Forelimb muscle (tissue), 1 donor: ENCODE data around the gene ARHGEF33. TPM values are rescaled to one million over a fixed set of nuclear protein-coding genes. Genes with fewer than 3 reads are reported as not detected.

ENCODE experiments used
- DNase-seq: peaks from one replicate; pipeline ENCODE4 v3.0.0-alpha.2; 2013; ENCODE audit warnings: low read depth
- polyA plus RNA-seq: library from polyadenylated mRNA; unstranded; fragments of 120-200 nt; gene quantifications from one replicate; pipeline ENCODE4 v1.2.1, GENCODE V29; 2013; ENCODE audit not compliant: insufficient read length

The ARHGEF33 gene
- polyA plus RNA-seq, 1 donor, result 1.5 TPM

DNA sequence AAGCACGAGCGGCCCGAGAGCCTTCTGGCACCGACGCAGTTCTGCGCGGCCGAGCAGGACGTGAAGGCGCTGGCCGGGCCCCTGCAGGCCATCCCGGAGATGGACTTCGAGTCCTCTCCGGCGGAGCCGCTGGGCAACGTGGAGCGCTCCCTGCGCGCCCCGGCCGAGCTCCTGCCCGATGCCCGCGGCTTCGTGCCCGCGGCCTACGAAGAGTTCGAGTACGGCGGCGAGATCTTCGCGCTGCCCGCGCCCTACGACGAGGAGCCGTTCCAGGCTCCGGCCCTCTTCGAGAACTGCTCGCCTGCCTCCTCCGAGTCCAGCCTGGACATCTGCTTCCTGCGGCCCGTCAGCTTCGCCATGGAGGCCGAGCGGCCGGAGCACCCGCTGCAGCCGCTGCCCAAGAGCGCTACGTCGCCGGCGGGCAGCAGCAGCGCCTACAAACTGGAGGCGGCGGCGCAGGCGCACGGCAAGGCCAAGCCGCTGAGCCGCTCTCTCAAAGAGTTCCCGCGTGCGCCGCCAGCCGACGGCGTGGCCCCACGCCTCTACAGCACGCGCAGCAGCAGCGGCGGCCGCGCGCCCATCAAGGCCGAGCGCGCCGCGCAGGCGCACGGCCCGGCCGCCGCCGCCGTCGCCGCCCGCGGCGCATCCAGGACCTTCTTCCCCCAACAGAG lies 70.4 kb downstream of the ARHGEF33 start:
- DNase-seq, result peak; percentile 67

DNA sequence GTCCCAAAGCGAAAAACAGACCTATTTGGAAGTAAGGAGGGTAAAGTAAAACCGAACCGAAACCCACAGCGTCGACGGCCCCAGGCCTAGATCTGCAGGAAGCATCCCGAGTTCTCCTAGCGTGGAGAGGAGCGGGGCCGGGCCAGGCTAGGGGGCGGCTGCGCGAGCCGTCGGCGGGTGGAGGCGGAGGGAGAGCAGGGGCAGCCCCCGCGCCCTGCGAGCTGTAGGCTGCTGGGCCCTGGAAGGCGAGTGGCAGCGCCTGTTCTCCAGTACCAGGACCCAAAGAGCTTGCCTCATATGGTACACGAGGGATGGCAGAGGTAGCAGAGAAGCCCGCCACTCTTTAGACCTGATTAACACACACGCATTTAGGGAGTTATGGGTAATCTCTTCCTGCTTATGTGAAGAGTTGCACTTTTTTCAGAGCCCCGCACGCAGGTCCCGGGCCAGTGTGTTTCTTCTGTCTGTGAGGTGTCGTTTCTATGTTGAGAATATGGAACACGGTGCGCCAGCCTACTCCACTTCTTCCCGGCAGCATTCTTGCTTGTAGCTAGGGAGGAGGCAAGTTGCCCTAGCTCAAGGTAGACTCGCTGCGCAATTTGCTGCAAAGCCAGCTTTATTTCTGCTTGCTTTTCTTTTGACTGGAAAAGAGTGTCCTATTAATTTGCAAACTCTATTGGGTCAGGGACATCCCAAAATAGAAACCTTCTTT lies 71.1 kb downstream of the ARHGEF33 start:
- DNase-seq, result no peak

DNA sequence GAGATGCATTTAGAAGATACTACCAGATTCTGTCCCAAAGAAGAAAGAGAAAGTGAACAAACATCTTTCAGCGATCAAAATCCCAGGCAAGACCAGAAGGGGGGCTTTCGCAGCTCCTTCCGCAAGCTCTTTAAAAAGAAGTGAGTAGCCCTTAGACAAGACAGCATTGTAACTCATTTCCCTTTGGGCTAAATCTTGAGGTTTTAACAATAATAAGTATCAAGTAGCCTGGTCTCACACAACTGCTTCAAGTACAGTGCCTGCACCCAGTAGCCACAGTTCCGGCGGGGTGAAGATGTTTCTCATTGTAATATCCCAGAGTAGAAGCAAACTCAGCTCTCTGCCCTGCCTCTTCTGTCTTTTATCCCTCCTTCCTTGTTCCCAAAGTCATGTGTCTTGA lies 76.3 kb downstream of the ARHGEF33 start:
- DNase-seq, result no peak

DNA sequence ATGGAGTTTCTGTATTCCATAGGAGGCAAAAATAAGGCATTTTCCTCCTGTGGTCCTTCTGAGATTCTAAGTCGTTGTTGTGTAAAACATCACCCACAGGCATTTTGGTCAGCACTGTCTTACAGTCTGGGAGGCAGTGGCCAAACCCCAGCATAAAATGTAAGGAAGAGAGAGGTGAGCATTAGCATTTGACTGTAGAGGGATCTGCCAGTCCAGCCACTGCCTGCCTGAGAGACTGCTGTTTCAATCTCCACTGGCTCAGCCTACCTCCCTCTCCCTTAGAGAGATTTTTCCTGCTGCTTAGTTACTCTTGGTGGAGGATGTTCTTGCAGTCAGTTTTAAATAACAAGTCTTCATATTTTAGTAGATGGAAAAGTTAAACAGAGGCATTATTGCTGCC lies 77.0 kb downstream of the ARHGEF33 start:
- no peak for DNase-seq

DNA sequence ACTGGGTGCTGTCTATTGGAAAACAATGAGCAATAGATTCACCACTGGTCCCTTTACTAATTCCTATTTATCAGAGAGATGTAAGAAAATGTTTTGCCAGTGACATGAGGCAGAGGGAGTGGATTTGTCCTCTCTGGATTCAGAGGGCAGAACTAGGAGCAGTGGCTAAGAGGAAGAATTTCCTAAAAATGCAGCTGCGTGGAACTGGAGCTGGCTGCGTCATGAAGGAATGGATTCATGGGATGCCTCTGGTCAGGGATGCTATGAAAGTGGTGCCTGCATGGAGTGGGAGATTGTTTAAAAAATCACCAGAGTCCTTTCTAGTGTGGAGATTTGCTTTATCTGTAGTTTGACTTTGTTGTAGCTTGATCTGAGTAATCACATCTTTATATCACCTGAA lies 78.3 kb downstream of the ARHGEF33 start:
- DNase-seq, result no peak

DNA sequence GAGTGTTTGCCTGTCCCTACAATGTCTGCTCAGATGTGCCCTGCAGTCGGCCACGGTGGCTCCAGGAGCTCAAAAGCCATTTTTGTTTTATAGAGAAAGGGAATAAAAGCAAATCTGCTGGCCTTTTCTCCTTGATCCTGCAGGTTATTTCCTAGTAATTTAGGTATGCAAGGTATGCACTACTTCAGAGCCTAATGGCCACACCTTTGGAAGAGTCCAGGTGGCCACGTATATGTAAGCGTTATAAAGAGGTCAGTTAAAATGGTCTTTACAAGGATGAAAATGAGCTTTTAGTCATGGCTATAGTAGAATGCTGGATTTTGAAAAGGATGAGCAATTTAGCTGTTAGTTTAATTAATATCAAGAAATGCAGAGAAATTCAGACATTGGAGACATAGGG lies 81.7 kb downstream of the ARHGEF33 start:
- DNase-seq, result no peak

DNA sequence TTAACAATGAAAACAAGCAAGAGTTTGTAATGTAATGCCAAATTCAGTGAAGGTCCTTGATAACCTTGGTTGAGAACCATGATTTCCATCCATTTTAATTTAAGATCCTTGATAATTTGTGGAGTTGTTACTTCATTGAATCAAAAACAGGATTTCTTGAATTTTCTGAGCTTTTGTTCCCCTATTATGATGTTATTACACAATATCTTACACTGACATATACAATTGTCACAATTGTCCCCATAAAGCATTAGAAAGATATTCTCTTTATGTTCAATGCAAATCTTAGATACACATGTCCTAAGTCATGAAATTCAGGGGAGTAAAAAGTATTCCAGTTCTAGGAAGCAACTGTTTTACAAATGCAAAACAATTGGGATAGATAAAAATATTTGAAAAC lies 83.6 kb downstream of the ARHGEF33 start:
- DNase-seq, result no peak

DNA sequence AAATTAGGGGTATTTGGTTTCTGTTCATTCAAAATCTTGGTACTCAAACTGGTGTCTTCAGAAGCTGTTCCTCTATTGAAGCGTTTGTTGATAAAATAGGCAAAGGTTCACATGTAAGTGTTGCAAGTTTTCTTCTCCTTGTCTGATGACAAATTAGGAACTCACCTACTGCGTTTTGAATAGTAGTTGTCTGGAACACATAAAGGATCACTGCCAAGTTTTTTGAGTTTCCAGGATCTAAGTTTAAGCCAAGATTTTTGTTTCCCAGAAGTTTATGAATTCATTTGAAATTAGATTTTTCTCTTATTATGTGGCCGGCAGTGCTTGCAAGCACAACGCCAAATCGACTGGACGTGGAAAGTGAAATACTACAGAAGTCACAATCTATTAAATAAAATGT lies 85.4 kb downstream of the ARHGEF33 start:
- no peak for DNase-seq

DNA sequence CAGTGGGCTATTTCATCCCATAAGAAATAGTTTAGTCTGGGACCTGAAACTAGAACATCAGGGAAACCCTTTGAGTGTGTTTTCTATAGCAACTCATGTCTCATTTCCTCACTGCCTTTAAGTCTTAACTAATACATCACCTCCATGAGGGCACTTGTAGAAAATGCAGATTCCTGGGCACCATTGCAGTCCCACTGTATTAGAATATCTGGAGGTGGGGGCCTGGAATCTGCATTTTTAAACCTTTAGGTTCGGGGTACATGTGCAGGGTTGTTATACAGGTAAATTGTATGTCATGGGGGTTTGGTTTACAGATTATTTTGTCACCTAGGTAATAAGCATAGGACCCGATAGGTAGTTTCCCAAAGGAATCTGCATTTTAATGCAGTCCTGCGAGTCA lies 87.4 kb downstream of the ARHGEF33 start:
- DNase-seq, result no peak

DNA sequence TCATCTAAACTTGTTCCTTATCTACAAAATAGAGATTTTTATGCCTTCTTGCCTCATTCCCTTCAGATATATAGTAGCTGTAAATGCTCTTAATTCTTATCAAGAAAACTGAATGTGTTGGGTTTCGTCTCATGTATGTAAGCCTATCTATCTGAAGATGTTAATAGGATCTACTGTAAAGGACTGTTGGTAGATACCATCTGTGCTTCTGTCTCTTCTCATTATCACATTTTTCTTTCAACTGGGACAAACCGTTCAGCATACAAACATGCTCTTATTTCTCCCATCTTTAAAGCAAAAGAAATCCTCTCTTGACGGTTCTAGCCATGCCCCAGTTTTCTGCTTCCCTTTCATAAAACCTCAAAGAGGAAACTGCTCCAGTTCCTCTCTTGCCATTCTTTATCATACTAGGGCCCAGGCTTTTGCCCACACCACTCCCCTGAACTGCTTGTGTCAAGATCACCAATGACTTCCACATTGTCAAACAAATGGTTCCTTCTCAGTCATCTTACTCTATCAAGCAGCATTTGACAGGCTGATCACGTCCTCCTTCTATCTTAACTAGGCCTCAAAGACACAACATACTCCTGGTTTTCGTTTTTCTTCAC lies 88.7 kb downstream of the ARHGEF33 start:
- no peak for DNase-seq

DNA sequence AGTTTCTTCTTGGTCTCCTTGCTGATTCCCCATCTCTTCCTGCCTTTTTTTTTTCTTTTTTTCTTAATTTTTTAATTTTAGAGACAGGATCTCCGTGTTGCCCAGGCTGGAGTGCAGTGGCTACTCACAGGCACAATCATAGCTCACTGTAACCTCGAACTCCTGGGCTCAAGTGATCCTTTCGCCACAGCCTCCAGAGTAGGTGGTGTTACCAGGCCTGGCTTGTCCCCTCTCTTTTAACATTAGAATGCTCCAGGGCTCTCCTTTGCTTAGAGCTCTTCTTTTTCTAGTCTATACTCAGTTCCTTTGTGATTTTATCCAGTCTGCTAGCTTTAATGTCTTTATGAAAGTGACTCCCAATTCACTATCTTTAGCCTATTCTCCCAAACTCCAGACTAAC lies 89.2 kb downstream of the ARHGEF33 start:
- DNase-seq, result no peak

DNA sequence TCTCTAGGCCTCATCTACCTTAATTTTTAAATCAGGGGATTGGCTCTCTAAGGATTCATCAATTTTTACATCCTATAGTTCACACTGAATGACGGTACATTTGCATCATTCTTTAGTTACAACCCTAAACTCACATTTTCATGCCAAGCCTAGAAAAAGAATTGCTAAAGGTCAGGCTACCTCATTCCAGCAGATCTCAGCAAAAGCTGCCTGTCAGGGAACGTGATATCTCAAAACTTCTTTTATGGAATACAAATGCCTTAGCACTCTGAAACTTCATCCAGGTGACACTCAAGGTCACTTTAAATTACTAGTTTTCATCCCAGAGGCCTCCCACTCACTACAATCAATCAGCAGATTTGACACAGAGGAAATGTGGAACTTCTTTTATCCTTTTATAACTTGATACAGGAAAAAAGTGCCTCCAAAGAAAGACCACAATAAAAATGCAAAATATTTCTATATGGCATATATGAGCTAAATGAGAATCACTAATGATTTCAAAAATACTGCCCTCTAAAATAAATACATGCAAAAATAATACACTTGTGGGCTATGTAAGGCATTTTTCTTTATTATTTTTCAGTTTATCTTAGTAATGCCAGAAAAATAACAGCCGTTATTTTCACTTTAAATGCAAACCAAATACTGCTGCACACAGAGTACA lies 91.5 kb downstream of the ARHGEF33 start:
- DNase-seq, result no peak

DNA sequence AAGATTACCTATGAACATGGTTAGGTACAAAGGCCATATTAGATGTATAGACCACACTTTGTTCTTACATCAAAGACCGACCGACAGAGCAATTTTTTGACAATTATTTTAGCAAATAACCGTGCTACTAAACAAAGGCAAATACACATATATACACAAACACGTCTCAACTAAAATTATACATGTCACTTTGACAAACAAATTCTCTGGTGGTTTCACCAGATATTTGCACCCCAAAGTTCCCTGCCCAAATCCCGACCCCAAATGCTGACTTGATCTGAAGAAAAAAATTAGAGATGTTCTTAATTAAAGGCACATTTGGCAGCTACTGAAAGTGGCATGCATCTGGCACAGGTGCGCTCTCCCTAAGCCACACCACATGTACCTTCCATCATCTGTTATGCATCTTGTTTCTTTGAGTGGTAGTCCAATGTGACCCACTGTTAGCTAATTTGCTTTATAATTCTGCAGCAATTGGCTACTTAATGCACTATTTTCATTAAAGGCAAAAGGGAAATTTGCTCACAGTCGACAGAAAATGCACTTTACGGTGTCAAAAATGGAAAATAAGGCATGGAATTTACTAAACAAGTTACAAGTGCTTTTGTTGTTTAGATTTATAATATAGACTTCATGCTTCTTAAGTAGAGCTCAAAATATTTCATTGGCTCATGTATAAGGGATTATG lies 92.1 kb downstream of the ARHGEF33 start:
- DNase-seq, result no peak

DNA sequence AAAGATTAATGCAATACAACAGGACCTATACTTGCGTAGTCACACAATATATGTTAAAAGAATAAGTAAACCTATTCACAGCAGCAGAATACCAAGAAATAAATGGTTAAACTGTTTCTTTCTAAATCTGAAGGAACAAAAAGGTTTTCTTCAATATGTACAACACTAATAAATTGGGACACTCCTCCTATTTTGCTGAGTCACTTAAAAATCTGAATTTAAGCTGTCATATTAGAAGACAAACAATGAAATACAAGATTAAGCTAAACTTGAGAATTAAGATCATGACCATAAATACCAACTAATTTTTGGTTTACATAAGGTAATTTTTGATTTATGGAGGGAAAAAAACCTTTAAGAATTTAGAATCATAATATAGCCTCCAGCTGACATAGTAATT lies 92.8 kb downstream of the ARHGEF33 start:
- no peak for DNase-seq

DNA sequence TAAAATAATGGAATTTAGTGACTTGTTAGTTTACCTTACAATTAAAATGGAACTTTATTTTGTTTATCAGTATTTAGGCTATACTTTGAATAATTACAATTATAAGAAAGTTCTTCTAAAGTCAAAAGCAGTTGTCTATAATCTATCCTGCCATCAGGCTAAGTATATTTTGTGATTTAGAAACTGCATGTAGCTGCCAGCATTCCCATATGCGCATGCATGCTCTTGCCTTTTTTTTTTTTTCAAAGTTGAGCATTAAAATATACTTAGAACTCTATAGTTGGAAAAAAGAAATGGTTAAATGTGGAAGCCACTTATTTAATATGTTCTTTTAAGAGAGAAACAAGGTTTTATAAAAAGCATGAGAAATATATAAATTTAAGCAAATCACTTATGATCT lies 99.0 kb downstream of the ARHGEF33 start:
- DNase-seq, result no peak

DNA sequence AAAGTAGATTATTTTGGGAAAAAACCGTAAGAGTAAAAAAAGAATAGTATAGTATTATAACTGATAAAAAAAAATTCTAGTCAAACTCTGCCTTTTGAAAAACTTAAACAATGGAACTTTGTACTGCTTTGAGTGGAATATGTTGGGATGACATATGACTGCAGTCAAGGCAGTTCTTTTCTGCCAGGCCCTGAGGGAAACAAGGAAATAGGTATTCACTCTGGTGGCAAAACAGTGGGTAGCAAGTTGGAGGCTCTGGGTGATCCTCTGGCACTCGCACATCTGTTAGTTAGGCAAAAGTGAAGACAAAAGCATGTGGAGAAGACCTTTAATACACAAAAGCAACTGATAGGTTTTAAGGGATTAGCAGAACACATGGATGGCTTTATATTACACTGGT lies 102.2 kb downstream of the ARHGEF33 start:
- DNase-seq, result no peak

DNA sequence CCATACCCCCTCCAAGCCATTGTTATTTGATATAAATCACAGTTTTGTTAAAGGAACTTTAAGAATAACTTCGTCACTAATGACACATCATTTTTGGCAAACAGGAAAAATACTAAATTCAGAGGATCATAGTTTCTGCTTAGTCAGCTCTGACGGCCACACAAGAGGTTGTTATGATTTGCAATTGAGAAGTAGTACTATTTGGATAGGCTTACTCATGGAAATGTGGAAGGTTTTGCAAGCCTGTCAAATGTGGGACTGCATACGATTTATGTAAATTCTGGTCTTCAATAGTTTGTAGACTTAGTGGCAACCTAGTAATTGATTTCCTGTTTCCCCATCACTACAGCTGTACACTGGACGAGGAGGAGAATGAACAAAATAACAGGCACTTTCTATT lies 108.1 kb downstream of the ARHGEF33 start:
- DNase-seq, result no peak

DNA sequence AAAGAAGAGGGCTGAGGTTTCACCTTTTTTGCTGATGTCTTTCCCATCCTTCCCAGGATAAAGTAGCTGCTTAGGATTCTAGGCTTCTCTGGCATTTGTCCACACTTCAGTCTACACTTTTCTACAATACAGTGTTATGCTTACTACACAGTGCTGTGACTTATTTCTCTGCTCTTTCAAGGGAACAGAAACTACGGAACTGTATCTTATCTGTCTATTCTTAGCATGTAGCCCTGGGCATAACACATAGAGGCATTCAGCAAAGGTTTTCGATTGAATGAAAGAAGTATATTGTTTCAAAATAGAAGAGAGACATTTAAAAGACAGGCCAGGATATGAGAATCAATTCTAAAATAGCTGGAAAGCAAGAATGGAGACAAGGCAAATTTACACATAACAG lies 110.9 kb downstream of the ARHGEF33 start:
- DNase-seq, result no peak

DNA sequence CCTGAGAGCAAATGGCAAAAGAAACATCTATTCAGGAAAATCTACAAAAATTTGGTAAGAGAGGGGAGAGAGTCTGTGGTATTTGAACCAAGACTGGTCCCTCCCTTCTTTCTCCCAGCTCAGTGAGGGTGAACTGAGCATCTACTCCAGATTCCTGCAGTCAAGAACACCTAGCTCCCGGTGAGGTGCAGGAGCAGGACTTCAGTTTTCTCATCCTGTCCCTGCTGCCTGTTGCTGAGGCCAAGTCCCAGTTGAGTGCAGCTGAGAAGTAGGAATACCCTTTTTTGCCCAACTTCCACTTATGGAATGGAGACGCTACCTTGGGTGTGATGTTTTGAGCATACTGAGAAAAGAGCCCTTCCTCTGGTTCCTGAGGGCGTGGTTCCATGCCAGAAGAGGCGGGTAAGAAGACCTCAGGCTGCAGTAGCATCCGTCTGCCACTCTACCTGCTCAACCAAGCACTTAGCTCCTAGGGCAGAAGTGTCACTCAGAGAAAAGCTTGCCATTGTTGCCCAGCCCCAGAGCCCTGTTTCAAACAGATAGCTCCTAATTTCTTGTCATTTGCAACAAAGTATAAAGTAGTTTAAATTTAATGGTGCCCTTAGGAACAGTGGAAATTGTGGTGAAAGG lies 118.3 kb downstream of the ARHGEF33 start:
- DNase-seq, result no peak

DNA sequence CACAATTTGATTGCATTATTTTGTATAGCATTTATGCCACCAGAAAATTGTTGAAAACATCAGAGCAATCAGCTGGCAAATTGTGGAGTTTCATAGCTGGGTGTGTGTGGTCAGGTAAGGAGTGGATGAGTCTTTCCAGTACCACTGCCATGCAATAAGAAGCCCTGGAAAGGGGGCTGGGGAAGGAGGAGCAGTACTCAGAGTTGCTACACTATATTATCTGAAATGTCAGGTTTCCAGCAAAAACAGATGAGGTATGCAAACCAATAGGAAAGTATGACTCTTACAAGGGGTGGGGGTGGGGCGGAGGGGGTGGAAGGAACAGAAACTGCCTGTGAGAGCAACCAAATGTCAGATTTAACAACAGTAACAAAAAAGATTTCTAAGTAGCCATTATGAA lies 119.0 kb downstream of the ARHGEF33 start:
- no peak for DNase-seq

DNA sequence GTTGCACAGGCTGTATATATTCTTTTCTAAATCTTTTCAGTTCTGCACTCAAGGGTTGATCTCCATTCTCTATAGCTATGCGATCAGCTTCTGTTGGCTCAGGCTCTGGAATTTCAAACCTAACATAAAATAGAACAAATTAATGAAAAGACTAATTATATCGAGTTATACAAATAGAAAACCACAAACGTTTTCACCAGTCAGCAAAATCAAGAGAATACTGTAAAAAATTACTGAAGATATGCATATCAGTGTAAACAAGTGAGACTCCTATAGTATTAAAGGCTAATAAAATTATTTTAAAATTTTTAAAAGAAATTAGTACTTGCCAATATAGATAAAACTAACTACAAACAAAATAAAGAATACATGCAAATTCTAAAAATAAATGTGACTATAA lies 124.2 kb downstream of the ARHGEF33 start:
- no peak for DNase-seq

DNA sequence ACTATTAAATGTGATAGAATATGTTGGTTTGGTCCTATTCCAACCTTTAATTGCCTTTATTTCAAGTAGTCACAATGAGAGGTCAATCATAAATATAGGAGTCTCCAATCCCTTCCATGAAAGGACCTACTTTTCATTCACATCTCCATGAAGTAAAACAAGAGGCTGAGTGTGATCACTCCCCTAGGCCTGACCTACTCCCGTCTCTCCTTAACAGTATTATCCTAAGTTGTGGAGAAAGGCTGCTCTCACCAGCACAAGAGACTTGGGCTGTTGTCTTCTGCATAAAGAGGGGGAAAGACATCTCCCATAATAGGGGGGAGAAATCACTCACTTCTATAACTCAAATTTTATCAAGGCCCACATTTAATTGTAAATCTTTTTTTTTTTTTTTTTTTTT lies 125.7 kb downstream of the ARHGEF33 start:
- DNase-seq, result no peak
